C4-2B (cell line): ENCODE results near the gene PLCB2.

ENCODE experiments used
- CTCF ChIP-seq: fragments of 450-650 bp; conservative IDR thresholded peaks from 2 replicates; pipeline ENCODE4 v1.5.1; 2017; ENCODE audit warnings: mild to moderate bottlenecking
- ZFX ChIP-seq: fragments of 450-650 bp; IDR thresholded peaks from 2 replicates; pipeline ENCODE4 v1.6.1; 2017

- TF ChIP-seq CTCF, result no peak
- TF ChIP-seq ZFX, result no peak
These were observed 12.4 kb downstream of the PLCB2 start for GRCh38 chr15:40295297-40295696.
